ENCODE results near the gene OR2S2. TPM values are rescaled to one million over a fixed set of nuclear protein-coding genes. Genes with fewer than 3 reads are reported as not detected.

The OR2S2 gene
- total RNA-seq, 4 donors from 2014 or later, result not detected

DNA sequence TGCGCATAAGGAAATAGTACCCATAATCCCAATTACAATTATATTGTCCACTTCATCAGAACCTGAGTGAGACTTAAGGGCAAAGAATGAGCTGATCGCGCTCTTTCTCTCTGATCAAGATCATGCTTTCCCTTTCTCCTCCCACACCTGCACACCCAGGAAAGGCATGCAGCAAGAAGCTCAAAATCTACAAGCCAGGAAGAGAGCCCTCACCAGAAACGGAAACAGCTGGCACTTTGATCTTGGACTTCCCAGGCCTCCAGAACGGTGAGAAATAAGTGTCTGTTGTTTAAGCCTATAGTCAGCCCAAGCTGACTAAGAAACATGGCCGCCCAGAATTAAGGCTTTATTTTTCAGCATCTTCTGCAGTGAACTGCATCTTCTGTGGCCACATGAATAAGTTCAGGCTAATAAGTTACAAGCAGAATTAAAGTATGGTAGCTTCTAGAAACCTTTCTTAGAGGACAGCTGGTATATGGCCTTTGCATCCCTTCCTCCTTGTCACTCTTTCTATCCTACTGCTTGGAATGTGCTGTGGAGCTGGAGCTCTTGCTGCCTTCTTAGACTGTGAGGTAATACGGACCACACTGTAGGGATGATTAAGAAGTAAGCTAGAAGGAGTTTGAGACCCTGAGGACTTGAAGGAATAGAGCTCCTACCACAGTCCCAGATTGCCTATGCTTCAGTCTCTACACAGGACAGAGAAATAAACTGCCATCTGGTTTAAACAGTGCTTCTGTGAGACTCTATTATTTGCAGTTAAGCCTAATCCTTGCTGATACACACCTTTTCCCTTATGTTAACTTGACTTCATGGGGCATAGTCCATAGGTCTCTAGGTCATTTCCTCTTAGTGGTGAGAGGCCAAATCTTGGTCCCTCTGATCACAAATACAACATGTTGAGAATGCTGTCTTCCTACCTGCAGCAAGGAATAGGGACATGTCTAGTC is 17.2 kb downstream of the OR2S2 start:
- no peak overlapping the region for H3K4me3 ChIP-seq (ENCODE audit: low read depth, poor library complexity, severe bottlenecking)
- TF ChIP-seq POLR2A (IDR thresholded peaks at IDR 0.05), result no peak
- TF ChIP-seq, protein P1, sequence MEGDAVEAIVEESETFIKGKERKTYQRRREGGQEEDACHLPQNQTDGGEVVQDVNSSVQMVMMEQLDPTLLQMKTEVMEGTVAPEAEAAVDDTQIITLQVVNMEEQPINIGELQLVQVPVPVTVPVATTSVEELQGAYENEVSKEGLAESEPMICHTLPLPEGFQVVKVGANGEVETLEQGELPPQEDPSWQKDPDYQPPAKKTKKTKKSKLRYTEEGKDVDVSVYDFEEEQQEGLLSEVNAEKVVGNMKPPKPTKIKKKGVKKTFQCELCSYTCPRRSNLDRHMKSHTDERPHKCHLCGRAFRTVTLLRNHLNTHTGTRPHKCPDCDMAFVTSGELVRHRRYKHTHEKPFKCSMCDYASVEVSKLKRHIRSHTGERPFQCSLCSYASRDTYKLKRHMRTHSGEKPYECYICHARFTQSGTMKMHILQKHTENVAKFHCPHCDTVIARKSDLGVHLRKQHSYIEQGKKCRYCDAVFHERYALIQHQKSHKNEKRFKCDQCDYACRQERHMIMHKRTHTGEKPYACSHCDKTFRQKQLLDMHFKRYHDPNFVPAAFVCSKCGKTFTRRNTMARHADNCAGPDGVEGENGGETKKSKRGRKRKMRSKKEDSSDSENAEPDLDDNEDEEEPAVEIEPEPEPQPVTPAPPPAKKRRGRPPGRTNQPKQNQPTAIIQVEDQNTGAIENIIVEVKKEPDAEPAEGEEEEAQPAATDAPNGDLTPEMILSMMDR (IDR thresholded peaks at IDR 0.05), result no peak
- 58 to 69% methylated on average over 7 of the region's 7 CpGs for WGBS, 2 donors
- intact Hi-C loops (cut with DNase I; ENCODE audit: low total_unique reads), result no loop called here
- DNase-seq (ENCODE audit: low spot score in 2 of 2), result peak in 1 of 2 donors; percentile 49

DNA sequence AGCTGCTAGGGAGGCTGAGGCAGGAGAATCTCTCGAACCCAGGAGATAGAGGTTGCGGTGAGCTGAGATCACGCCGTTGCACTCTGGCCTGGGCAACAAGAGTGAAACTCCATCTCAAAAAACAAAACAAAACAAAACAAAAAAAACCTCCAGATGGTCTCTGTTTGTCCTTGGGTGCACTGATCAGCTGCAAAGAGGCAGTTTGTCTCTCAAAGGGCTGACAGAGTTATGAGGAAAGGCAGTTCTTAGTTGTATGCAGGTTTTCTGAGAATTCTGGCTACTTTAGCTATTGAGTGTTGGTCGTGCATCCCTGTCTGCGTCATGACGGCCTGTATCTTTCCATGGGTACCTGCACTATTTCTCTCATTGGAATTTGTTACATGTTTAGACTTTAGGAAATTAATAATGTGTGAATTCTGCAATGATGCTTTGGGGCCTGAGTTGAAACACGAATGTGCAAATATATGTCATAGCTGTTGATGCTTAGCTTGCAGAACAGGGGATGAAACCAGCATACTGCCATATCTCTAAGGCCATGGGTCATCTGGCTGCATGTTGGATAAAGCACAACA is 18.2 kb downstream of the OR2S2 start:
- intact Hi-C loops (cut with DNase I; ENCODE audit: low total_unique reads), result no loop called here
- H3K4me3 ChIP-seq (ENCODE audit: low read depth, poor library complexity, severe bottlenecking), result no peak overlapping the region
- TF ChIP-seq, protein P1 (IDR thresholded peaks at IDR 0.05), result no peak
- no peak for TF ChIP-seq POLR2A (IDR thresholded peaks at IDR 0.05)
- WGBS, 2 donors, result 90% methylated on average over 8 of the region's 8 CpGs
- DNase-seq (ENCODE audit: low spot score in 2 of 2), result peak in 1 of 2 donors; percentile 25

DNA sequence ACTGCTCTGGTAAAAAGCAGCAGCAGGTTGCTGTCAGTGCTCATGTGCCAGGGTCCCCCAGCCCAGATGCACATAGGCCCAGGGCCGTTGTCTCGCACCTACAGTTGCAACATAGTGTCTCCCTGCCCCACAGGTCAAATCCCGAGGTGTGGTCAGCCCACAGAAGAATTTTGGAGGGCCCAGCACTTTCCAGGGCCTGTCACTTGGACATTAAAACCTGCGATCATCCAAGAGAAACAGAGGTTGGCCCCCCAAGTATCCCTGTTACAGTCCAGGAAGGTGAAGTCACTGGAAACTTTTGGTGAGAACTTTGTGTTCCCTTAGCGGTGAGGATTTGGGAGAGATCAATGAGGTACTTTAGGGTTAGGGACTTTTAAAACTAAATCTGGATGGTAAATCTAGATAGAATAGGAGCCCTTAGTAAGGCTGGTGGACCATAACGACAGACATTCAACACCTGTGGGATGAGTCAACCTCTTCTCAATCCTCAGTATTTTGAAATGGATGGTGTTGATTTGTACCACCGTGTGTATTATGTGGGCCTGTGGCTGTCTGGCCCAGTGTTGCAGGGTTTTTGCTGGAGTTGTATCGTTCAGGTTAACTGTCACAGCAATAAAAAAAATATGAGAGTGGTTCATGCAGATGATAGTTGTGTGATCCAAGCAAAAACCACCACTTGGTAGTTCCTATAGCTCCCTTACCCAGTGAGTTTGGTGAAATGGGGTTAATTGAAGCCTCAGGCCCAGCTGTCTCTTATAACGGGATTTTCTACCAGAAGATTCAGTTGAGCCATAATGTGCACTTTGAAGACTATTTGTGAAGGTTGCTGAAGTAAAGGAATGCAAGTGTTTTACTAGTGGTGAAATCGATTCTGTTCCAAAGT is 19.2 kb downstream of the OR2S2 start:
- intact Hi-C loops (cut with DNase I; ENCODE audit: low total_unique reads), result no loop called here
- DNase-seq (ENCODE audit: low spot score in 2 of 2), result no peak
- no peak overlapping the region for H3K4me3 ChIP-seq (ENCODE audit: low read depth, poor library complexity, severe bottlenecking)
- TF ChIP-seq, protein P1 (IDR thresholded peaks at IDR 0.05), result no peak
- TF ChIP-seq POLR2A (IDR thresholded peaks at IDR 0.05), result no peak
- 76 to 85% methylated on average over 10 of the region's 10 CpGs for WGBS, 2 donors

DNA sequence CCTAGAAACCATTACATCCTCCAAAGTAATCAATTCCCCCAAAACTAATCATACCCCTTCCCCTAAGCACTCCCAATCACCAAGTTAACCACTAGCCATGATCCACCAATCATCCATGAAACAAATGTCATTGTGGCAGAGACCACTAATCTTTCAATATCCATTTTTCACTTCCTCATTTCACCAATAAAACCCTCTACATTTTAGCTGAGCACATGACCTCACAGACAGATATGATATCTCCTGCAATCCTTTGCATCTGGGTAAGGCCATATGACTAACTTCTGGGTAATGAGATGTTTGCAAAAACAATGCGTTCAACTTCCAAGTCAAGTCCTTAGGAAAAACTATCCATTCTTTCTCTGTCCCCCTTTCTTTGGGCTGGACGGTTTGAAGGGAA is 20.7 kb downstream of the OR2S2 start:
- TF ChIP-seq, protein P1 (IDR thresholded peaks at IDR 0.05), result no peak
- no peak for TF ChIP-seq POLR2A (IDR thresholded peaks at IDR 0.05)
- intact Hi-C loops (cut with DNase I; ENCODE audit: low total_unique reads), result no loop called here
- no peak overlapping the region for H3K4me3 ChIP-seq (ENCODE audit: low read depth, poor library complexity, severe bottlenecking)
- 85 to 91% methylated on average over 2 of the region's 2 CpGs for WGBS, 2 donors
- no peak for DNase-seq (ENCODE audit: low spot score in 2 of 2)

DNA sequence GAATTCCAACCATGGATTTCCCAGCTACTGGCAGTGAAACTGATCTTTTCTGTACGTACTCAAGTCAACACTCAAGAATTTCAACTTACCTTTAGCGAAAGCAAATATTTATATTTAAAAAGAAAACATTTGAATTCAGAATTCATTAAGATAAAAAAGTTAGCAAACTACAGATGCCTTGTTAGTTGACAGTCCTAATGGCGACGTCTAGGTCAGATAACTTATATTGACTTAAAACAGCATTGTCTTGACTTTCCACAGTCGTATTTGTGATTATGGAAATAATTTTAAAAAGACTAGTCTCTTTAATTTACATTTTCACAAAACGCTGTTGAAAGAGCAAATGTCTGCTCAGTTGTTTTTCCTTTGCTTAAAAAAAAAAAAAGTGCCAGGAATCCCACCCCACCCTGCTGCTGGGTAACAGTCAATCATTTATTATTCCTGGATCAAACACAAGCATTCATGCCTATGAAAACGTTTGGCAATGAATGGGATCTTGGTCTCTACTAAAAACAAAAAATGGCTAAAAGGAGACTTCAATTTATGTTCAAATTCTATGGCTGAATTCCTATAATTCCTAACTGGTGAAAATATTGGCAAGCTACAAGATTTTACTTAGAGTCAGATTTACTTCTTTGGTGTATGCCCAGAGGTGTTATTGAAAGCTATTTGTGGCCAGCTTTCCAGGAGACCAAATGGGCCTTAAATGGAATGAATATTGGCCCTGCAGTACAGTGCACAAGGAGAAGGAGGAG is 22.0 kb downstream of the OR2S2 start:
- no peak overlapping the region for H3K4me3 ChIP-seq (ENCODE audit: low read depth, poor library complexity, severe bottlenecking)
- intact Hi-C loops (cut with DNase I; ENCODE audit: low total_unique reads), result no loop called here
- TF ChIP-seq, protein P1 (IDR thresholded peaks at IDR 0.05), result no peak
- TF ChIP-seq POLR2A (IDR thresholded peaks at IDR 0.05), result no peak
- 52 to 63% methylated on average over 7 of the region's 7 CpGs for WGBS, 2 donors
- no peak for DNase-seq (ENCODE audit: low spot score in 2 of 2)

All from lower leg skin (tissue), 4 donors.